Neural cell (in vitro differentiated cells): ENCODE measurements around the gene SLC6A19. TPM values are rescaled to one million over a fixed set of nuclear protein-coding genes. Genes with fewer than 3 reads are reported as not detected.

Experiments
- H2AFZ ChIP-seq: fragments of 200-600, 300-800 bp; sonication (generic), shearing (Covaris generic); 2 replicates; pipeline ENCODE4 v1.6.0; 2014; ENCODE audit warnings: low read depth, mild to moderate bottlenecking, antibody characterized with exemption, low read length, moderate library complexity
- H3F3A ChIP-seq: fragments of 200-600 bp; shearing (Covaris generic); 2 replicates; pipeline ENCODE4 v1.6.1; 2016; ENCODE audit warnings: mild to moderate bottlenecking, moderate library complexity, mixed read lengths, antibody characterized with exemption, low read length; ENCODE audit not compliant: insufficient read depth, poor library complexity, severe bottlenecking
- H3K27ac ChIP-seq: fragments of 200-600, 300-800 bp; sonication (generic), shearing (Covaris generic); 2 replicates; pipeline ENCODE4 v1.5.1; 2014; ENCODE audit warnings: mild to moderate bottlenecking, low read length, moderate library complexity
- H3K27me3 ChIP-seq: fragments of 300-800, 200-600 bp; sonication (generic), shearing (Covaris generic); 2 replicates; pipeline ENCODE4 v1.6.0; 2014; ENCODE audit warnings: mild to moderate bottlenecking, low read depth, low read length, moderate library complexity; ENCODE audit not compliant: insufficient read depth
- H3K36me3 ChIP-seq: fragments of 300-800, 200-600 bp; sonication (generic), shearing (Covaris generic); 2 replicates; pipeline ENCODE4 v1.5.1; 2014; ENCODE audit warnings: mild to moderate bottlenecking, antibody characterized with exemption, low read length, moderate library complexity; ENCODE audit not compliant: insufficient read depth
- H3K4me2 ChIP-seq: fragments of 300-800, 200-600 bp; sonication (generic), shearing (Covaris generic); 2 replicates; pipeline ENCODE4 v1.6.0; 2014; ENCODE audit warnings: mild to moderate bottlenecking, low read length
- H3K4me3 ChIP-seq: fragments of 300-800, 200-600 bp; sonication (generic), shearing (Covaris generic); 2 replicates; pipeline ENCODE4 v1.5.1; 2014; ENCODE audit warnings: mild to moderate bottlenecking, low read length, moderate library complexity
- H3K79me2 ChIP-seq: fragments of 200-600 bp; shearing (Covaris generic); replicated peaks from 2 replicates; pipeline ENCODE4 v1.6.0; 2014; ENCODE audit warnings: mild to moderate bottlenecking, low read length, moderate library complexity; ENCODE audit not compliant: insufficient read depth
- H3K9ac ChIP-seq: fragments of 300-800, 200-600 bp; sonication (generic), shearing (Covaris generic); 2 replicates; pipeline ENCODE4 v1.6.1; 2016; ENCODE audit warnings: mild to moderate bottlenecking, low read length, mixed read lengths
- H3K9me2 ChIP-seq: fragments of 200-600 bp; shearing (Covaris generic); 2 replicates; pipeline ENCODE4 v1.6.1; 2016; ENCODE audit warnings: mild to moderate bottlenecking, low read length, mixed read lengths; ENCODE audit not compliant: insufficient read depth
- H3K9me3 ChIP-seq: fragments of 200-600, 300-800 bp; sonication (generic), shearing (Covaris generic); 2 replicates; pipeline ENCODE4 v1.6.1; 2016; ENCODE audit warnings: mild to moderate bottlenecking, mixed run types, low read length, moderate library complexity, mixed read lengths
- H4K20me1 ChIP-seq: fragments of 200-600 bp; shearing (Covaris generic); 2 replicates; pipeline ENCODE4 v1.6.1; 2016; ENCODE audit warnings: mild to moderate bottlenecking, mixed run types; ENCODE audit not compliant: insufficient read depth
- EP300 ChIP-seq: fragments of 450-650 bp; conservative IDR thresholded peaks from 2 replicates; pipeline ENCODE4 v1.6.1; 2014; ENCODE audit warnings: antibody characterized with exemption, mild to moderate bottlenecking, moderate library complexity; ENCODE audit not compliant: poor library complexity, severe bottlenecking
- EZH2 ChIP-seq: fragments of 200-600, 300-800 bp; shearing (Covaris generic), sonication (generic); IDR thresholded peaks from 2 replicates; pipeline ENCODE4 v1.6.1; 2014; ENCODE audit warnings: antibody characterized with exemption, low read length, borderline replicate concordance, mild to moderate bottlenecking; ENCODE audit not compliant: insufficient read depth, poor library complexity, severe bottlenecking
- MXI1 ChIP-seq: fragments of 450-650 bp; conservative IDR thresholded peaks from 2 replicates; pipeline ENCODE4 v1.6.1; 2014; ENCODE audit warnings: antibody characterized with exemption, mild to moderate bottlenecking; ENCODE audit not compliant: poor library complexity, severe bottlenecking
- POLR2AphosphoS5 ChIP-seq: IDR thresholded peaks from 2 replicates; pipeline ENCODE4 v1.6.1; 2012
- RAD21 ChIP-seq: fragments of 450-650 bp; conservative IDR thresholded peaks from 2 replicates; pipeline ENCODE4 v1.6.1; 2014; ENCODE audit warnings: antibody characterized with exemption, mild to moderate bottlenecking, moderate library complexity
- SMC3 ChIP-seq: fragments of 450-650 bp; conservative IDR thresholded peaks from 2 replicates; pipeline ENCODE4 v1.6.1; 2014; ENCODE audit warnings: antibody characterized with exemption, mild to moderate bottlenecking, moderate library complexity; ENCODE audit not compliant: poor library complexity
- TAF1 ChIP-seq: IDR thresholded peaks from 2 replicates; pipeline ENCODE4 v1.6.1; 2012; ENCODE audit warnings: low read depth
- polyA plus RNA-seq: library from polyadenylated mRNA; depleted of rRNA; stranded (reverse); fragments of >200 nt; gene quantifications from 2 replicates; pipeline ENCODE4 v1.2.3, GENCODE V29; 2014
- TF ChIP-seq, protein P1 (sequence below): IDR thresholded peaks from 2 replicates; pipeline ENCODE4 v1.6.1; 2012; ENCODE audit warnings: borderline replicate concordance

Gene SLC6A19
- polyA plus RNA-seq, 1 donor from 2014 or later: not detected

DNA sequence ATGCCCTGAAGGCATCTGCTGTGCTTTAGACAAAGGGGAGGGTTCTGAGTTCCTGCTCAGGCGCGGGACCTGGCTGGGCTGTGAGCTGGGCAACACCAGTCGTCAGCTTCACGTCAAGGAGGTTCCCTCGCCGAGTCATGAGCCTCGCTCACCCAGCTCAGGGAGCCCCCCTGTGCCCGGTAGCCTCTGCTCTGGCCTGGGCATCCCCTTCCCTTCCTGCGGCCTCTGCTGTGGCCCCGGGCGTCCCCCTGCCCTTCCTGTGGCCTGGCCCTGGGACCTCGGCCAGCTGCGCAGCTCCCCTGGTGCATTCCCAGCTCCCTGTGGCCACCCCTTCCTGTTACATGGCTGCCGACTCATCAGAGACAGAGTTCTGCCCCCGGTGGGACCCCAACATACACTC is 63.6 kb downstream of the SLC6A19 start:
- no peaks in the 10 kb centered on the region for H3K9me2 ChIP-seq
- H3K4me3 ChIP-seq: no peak overlapping the region
- TF ChIP-seq MXI1 (no peak), TAF1 (no peak), EP300 (no peak), SMC3 (no peak), RAD21 (no peak)
- TF ChIP-seq, protein P1, sequence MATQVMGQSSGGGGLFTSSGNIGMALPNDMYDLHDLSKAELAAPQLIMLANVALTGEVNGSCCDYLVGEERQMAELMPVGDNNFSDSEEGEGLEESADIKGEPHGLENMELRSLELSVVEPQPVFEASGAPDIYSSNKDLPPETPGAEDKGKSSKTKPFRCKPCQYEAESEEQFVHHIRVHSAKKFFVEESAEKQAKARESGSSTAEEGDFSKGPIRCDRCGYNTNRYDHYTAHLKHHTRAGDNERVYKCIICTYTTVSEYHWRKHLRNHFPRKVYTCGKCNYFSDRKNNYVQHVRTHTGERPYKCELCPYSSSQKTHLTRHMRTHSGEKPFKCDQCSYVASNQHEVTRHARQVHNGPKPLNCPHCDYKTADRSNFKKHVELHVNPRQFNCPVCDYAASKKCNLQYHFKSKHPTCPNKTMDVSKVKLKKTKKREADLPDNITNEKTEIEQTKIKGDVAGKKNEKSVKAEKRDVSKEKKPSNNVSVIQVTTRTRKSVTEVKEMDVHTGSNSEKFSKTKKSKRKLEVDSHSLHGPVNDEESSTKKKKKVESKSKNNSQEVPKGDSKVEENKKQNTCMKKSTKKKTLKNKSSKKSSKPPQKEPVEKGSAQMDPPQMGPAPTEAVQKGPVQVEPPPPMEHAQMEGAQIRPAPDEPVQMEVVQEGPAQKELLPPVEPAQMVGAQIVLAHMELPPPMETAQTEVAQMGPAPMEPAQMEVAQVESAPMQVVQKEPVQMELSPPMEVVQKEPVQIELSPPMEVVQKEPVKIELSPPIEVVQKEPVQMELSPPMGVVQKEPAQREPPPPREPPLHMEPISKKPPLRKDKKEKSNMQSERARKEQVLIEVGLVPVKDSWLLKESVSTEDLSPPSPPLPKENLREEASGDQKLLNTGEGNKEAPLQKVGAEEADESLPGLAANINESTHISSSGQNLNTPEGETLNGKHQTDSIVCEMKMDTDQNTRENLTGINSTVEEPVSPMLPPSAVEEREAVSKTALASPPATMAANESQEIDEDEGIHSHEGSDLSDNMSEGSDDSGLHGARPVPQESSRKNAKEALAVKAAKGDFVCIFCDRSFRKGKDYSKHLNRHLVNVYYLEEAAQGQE: no peak
- no peaks in the 10 kb centered on the region for H3K36me3 ChIP-seq
- no peak overlapping the region for H3K27ac ChIP-seq
- no peak overlapping the region for H3K4me2 ChIP-seq
- no peaks in the 10 kb centered on the region for H3K27me3 ChIP-seq
- H3F3A ChIP-seq: no peaks in the 10 kb centered on the region
- H3K9me3 ChIP-seq: peaks cover 8% of the 10 kb centered on the region
- no peaks in the 10 kb centered on the region for H4K20me1 ChIP-seq
- no peak overlapping the region for H2AFZ ChIP-seq
- no peak overlapping the region for H3K9ac ChIP-seq
- H3K79me2 ChIP-seq: no peaks in the 10 kb centered on the region

DNA sequence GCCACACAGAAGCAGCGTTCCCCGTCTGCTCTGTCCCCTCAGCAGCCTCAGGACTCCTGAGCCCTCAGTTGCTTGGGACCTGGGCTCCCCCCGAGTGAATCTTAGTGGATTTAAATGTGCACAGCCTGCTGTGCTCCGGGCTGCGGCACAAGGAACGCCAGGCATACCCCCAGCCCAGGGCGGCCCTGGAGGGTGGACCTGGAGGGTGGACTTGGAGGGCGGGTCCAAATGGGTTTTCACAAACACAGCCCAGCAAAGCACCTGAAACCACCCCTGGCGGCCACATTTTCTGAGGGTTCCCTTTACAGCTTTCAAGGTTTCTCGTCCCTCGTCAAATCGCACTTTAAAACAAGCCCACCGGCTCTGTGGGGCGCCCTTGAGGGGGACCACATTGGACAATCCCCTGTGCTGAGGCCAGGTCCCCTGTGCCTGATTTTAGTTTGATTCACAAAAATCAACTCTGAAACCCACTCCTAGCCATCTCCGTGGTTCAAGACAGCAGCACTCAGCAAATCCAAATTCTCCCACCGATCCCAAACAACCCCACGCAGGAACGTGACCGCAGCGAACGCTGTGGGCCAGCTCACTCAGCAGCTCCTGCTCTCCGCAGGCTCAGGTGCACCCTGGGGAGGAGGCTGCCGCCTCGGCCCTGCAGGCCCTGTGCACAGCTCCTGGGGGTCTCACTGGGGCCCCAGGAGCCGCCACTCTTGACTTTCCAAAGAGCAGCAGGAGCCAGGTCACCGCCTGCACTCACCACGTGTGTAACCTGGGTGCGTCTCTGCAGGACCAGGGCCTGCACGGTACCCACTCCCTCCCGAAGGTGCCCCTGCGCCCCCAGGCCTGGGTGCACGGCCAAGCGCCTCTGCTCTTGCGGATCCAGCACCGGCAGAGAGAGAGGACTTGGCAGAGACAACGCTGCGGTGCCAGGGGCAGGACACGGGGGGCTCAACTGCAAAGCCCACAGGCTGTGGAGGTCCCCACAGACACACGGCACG is 64.4 kb downstream of the SLC6A19 start:
- Histone ChIP-seq H3K9me2 (no peaks in the 10 kb centered on the region), H2AFZ (no peak overlapping the region), H3F3A (no peaks in the 10 kb centered on the region), H3K27ac (no peak overlapping the region), H3K4me3 (no peak overlapping the region), H3K79me2 (no peaks in the 10 kb centered on the region), H3K4me2 (no peak overlapping the region), H3K36me3 (no peaks in the 10 kb centered on the region), H3K9ac (no peak overlapping the region), H3K9me3 (peaks cover 8% of the 10 kb centered on the region), H4K20me1 (no peaks in the 10 kb centered on the region), H3K27me3 (no peaks in the 10 kb centered on the region)
- no peak for TF ChIP-seq POLR2AphosphoS5
- no peak for TF ChIP-seq EZH2
- TF ChIP-seq, protein P1: no peak
- no peak for TF ChIP-seq RAD21
- no peak for TF ChIP-seq EP300
